CD4-positive, alpha-beta T cell treated with Interleukin-1 beta for 1 hour (primary cell): ENCODE measurements around the gene MBD6.
"Not testable (repeated sequence)": the region's sequence is repeated elsewhere in the genome, so short reads cannot be mapped to it uniquely, and the experiment has no call there.

Experiments used
- DNase-seq, 2 donors: peaks; one replicate each; pipeline ENCODE4 v3.0.0-alpha.2; 2020 to 2022

MBD6 gene

DNA sequence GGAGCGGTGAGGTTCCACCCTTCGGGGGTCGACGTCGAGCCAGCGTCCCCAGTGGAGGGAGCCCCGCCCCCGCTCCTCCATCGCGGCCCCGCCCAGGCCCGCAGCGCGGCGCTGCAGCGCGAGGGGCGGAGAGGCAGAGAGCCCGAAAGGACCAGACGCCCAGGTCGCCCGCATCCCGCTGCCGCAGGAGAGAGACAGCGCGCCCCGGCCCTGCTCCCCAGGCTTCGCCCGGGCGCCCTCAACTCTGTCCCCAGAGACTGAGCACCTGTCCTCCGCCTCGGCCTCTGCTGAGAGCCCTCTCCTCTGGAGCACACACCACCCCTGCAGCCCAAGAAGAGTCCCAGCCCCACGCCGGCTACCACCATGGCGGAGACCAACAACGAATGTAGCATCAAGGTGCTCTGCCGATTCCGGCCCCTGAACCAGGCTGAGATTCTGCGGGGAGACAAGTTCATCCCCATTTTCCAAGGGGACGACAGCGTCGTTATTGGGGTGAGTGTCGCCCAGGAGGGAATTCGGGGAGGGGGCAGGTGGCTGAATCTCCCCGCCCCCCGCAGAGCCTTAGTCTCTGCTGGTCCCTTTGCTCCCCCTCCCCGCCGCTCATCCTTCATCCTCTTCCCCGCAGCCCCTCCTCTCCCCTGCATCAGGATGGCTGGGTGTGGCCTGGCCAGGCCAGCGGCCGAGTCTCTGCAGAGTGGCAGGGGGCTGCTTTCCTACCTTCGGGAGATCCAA is 27.5 kb downstream of the MBD6 start, which contains the start of gene KIF5A:
Gene KIF5A (plus strand): TSS at position 136 of the 732 bp plus-strand sequence. CDS start 228 bp downstream, at position 364.
- DNase-seq = peak; percentile 36 to 55

DNA sequence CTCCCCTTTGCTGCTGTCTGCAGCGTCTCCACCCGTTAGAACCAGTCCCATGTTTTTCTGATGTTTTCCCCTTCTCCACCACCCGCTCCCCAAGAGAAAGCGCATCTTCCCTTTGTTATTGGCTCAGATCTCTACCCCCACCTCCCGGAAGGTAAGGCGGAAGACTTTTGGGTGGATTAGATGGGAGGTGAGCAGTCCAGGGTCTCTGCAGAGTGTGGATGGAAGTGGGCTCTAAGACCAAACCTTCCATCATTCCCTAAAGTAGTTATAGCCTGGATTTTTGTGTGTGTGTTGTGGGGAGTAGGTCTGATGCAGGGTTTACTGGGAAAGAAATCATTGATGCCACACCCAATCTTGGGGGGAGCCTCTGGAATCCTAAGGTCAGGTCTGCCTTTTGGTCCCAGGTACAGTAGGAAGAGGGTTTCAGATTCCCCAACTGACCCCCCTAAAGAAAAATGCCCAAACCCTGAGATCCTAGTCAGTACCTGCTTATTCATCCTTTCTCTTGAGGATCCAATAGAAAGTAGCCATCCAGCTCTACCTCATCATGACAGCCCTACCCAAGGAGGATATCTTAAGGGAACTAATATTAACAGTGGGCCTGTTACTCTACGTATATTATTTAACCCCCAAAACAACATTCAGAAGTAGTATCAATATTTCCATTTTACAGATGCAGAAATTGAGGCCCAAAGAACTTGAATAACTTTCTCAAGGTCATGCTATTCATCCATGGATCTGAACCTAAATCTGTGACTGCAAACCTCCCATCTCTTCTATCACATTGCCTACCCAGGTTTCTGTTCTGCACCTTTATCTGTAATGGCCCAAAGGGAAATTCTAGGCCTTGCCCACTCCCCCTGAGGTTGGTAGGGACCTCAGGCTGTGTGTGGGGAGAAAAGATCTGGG is 28.3 kb downstream of the MBD6 start:
- no peak for DNase-seq

DNA sequence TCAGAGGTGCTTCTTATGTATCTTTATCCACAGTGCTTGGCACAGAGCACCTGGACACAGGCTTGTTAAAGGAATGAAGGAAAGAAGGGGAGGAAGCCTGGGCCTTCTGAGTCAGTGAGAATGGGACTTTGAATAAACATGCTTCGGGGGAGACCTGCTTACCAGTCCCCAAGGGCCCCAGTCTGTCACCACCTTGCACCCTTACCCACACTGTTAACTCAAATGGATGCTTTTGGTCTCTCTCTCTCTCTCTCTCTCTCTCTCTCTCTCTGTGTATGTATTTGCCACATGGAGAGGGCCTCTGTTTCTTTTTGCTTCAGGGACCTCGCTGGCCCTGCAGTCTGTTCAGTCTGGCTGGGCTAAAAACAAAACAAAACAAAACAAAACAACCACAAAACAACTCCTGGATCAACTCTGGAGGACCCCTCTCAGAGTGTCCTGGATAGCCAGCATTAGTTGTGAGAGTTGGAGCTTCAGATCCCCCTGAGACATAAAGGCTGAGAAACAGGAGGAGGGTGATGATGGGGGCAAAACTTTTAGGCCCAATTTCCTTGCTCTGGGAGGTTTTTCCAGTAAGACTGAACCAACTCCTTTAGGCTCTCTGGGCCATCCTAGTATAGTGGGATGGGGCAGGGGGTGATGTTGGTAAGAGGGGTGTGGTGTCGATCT is 29.1 kb downstream of the MBD6 start:
- DNase-seq = no peak

DNA sequence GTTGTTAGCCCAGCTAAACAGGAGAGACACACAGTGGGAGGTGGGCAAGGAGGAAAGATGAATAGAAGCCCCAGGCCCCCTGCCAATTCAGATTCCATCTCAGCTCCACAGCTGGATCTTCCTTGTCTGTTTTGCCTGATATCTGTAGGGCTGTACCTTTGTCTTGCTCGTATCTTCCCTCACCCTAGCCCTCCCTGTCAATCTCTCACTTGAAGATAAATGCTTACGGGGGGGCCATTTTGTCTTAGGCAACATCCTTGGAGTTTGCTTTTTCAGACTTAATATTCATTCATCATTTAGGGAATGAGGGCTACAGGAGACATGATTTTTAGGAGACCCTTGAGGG is 29.7 kb downstream of the MBD6 start:
- DNase-seq = no peak

DNA sequence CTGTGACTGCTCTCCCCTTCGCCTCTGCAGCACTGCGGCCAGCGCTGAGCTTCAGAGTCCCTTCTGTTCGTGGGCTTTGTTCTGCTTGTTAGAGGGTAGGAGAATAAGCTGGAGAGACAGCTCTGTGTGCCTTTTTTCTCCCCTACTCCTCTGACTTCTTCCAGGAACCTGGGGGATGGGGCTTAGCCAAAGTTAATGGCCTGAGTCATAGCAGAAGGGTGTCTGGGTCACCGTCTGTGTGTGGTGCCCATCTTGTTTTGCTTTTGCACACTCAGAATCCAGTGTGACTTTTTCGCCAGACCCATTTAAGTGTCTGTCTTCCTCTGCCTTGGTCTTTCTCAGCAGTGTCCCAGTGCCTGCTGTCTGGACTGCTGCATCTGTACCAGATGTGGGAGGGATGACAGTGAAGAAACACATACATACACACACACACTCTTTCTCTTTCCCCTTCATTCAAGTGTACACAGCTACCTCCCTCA is 30.2 kb downstream of the MBD6 start:
- DNase-seq = no peak

DNA sequence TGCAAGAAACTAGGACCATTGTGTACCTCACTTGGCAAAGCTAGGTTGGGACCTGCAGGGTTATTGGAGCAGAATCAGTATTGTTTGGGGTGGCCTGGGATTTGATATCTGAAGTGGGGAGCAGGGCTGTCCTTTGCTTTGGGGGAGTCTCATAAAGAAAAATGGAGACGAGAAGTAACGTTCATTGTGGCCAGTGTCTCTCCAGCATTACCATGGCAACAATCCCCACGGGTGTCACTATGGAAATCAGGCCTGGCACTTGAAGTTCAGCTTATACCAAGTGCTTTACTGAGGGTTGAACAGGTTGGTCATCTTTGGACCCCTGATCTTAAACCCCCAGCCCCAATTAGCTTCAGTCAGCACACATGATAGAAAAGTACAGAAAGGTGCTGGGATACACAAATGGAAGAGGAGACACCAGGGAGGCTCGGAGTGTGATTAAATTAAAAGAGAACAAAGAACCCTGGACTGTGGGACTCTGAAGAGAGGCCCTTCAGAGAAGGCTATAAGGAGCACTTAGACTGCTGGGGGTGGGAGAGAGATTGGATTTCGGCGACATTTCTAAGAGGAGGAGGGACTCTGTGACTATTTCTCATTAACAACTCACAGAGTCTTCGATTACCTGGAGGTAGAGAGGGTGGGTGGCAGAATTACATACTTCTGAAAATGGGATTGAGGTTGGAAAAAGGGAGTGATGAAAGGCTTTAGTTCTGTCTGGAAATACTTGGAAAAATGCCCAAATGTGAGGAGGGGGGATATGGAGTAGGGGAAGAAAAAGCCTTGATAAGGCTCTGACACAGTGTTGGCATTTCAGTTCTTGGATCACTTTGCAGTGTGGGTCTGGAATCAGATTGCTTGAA is 30.9 kb downstream of the MBD6 start:
- DNase-seq = no peak

DNA sequence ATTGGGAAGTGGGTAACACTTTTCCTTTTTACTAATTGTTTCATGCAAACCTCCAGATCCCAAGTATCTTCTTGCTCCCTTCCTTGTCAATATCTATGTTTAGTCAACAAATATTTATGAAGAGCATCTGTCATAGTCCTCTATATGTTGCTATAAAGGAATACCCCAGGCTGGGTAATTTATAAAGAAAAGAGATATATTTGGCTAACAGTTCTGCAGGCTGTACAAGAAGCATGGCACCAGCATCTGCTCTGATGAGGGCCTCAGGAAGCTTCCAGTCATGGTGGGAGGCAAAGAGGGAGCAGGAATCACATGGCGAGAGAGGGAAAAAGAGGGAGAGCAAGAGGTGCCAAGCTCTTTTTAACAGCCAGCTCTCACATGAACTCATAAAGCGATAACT is 31.8 kb downstream of the MBD6 start:
- DNase-seq = no peak

DNA sequence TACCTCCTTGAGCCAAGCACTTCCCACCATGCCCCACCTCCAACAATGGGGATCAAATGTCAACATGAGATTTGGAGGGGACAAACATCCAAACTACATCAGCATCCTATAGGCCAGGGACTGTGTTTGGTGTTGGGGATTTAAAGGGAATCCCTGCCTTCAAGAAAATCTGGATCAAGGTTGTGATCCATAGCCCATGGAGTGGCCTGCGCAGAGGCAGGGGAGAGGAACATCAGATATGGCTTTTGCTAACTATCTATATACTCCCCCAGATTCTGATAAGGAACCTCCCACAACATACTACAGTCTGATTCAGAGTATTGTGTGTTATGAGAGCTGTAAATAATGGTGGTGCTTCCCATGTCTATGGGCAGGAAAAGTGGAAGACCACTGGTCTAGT is 32.3 kb downstream of the MBD6 start:
- DNase-seq = no peak

DNA sequence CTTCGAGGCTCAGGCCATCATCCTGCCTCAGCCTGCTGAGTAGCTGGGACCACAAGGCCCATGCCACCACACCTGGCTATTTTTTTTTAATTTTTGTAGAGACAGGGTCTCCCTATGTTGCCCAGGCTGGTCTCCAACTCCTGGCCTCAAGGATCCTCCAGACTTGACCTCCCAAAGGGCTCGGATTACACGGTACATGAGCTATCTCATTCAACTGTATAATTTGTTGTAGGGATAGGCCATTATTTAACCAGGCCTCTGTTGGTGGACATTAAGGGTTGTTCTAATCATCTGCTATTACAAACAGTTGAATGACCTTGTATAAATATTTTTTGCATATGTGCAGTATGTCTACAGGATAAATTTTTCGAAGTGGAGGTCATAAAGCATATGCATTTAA is 36.2 kb downstream of the MBD6 start:
- DNase-seq = no peak

DNA sequence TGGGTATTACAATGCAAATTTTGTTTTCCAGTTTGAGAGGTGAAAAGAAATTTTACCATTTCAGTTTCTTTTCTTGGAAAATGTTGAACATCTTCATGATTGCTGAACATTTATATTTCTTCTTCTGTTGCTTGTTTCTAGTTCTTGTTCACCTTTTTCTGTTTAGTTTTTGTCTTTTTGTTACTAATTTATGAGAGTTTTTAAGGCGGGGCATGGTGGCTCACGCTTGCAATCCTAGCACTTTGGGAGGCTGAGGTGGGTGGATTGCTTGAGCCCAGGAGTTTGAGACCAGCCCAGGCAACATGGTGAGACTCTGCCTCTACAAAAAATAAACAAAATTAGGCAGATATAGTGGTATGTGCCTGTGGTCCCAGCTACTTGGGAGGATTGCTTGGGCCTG is 37.9 kb downstream of the MBD6 start:
- DNase-seq = no peak

DNA sequence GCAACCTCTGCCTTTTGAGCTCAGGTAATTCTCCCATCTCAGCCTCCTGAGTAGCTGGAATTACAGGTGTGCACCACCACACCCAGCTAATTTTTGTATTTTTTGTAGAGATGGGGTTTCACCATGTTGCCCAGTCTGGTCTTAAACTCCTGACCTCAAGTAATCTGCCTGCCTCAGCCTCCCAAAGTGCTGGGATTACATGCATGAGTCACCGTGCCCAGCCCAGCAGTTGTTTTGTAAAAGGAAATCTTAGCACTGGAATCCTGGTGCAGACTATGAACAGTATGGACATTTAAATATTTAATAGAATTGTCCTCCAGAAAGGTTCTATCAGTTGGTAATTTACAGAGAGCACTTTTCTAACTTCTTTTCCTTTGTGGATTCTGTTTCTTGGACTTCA is 38.5 kb downstream of the MBD6 start:
- not testable (repeated sequence) for DNase-seq

DNA sequence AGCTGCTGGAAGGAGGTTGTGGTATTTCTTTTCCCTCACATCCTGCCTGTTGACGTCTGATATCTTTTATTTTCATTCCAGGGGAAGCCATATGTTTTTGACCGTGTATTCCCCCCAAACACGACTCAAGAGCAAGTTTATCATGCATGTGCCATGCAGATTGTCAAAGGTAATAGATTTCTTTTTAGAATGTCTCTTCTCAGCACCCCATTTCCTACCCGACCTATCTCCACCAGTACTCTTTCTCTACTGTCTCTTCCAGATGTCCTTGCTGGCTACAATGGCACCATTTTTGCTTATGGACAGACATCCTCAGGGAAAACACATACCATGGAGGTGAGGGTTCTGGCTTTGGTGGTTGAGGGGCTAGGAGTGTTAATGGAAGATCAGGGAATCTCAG is 40.7 kb downstream of the MBD6 start:
- no peak for DNase-seq

DNA sequence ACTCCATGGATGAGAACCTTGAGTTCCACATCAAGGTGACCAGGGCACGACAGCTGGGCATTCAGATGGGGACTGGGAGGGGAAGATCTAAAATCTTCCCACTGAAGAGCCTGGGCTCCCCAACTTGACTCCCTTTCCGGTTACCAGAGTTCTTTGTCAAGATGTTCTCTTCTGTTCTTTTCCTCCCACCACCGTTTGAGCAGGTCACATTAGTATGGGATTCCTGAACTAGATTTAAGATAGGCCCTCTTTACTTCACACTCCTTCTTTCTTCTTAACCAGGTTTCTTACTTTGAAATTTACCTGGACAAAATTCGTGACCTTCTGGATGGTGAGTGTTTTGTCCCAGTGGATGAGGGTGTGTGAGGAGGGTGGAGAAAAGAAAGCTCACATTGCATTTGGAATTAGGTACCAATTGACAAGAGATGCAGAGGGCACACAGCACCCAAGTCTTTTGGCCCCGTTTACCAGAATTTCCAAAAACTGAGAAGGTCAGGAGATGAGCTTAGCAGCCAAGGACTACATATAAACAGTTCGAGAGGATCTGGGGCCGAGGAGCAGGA is 41.6 kb downstream of the MBD6 start:
- DNase-seq = no peak

DNA sequence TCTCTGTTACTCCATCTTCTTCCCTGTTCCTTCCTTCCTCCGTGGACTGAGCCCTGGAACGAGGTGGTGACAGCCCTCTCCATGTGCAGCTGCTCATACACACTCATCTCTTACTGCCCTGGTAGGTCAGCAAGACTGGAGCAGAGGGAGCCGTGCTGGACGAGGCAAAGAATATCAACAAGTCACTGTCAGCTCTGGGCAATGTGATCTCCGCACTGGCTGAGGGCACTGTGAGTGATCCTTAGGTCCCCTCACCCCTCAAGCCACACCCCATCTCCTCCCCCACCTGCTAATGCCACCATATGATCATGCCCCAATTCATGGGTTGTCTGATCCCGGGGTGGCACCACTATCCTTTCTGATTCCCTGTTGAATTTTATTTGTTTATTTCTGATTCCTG is 46.2 kb downstream of the MBD6 start:
- no peak for DNase-seq

DNA sequence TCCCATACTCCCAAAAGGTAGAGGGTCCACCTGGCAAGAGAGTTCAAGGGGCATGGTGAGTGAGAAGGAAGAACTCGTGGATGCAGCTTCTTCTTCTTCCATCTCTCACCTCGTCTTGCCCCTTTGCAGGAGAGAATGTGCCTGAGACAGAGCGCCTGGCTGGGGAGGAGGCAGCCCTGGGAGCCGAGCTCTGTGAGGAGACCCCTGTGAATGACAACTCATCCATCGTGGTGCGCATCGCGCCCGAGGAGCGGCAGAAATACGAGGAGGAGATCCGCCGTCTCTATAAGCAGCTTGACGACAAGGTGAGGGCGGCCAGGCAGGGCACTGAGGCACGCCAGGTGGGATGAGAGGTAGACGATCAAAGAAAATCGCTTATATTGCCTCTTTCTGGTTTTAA is 47.2 kb downstream of the MBD6 start:
- DNase-seq = no peak

DNA sequence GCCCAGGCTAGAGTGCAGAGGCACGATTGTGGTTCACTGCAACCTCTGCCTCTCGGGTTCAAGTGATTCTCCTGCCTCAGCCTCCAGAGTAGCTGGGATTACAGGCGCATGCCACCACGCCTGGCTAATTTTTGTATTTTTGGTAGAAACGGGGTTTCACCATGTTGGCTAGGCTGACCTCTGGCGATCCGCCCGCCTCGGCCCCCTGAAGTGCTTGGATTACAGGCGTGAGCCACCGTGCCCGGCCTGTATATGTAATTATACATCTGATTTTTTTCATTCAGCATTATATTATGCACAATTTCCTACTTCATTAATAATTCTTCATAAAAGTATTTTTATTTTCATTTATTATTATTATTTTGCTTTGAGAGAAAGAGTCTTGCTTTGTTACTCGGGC is 47.8 kb downstream of the MBD6 start:
- not testable (repeated sequence) for DNase-seq

DNA sequence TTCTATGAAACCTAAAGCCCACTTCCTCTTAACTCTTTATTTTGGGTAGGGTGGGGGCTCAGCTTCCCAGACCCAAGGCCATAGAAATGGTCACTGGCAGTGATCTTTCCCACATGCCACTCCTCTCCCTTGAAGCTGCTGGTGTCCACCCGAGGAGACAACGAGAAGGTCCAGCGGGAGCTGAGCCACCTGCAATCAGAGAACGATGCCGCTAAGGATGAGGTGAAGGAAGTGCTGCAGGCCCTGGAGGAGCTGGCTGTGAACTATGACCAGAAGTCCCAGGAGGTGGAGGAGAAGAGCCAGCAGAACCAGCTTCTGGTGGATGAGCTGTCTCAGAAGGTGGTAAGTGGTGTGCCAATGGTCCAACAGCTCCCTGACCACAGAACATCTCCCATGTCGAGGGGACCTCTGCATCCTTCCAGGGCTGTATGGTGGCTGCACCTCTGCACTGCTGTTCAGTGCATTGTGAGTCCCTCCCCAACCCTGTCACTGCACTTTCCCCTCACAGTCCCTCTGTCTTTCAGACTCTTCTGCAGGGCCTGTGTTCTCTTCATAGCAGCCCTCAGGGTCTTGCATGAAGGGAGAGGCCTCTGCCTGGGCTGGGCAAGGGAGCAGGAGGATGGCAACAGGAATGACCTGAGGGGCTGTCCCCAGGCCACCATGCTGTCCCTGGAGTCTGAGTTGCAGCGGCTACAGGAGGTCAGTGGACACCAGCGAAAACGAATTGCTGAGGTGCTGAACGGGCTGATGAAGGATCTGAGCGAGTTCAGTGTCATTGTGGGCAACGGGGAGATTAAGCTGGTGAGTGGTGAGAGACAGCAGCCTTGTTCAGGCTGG is 49.5 kb downstream of the MBD6 start:
- no peak for DNase-seq

DNA sequence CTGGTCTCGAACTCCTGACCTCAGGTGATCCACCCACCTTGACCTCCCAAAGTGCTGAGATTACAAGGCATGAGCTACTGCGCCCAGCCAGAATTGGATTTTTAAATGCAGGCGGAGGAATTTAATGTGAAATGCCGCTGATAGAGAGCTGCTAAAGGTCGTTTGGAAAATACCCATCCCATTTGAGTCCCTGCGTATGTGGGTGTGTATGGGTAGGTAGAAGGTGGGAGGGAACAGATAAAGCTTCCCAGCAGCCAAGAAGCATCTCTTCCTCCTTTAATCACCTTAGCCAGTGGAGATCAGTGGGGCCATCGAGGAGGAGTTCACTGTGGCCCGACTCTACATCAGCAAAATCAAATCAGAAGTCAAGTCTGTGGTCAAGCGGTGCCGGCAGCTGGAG is 52.2 kb downstream of the MBD6 start:
- DNase-seq = no peak

DNA sequence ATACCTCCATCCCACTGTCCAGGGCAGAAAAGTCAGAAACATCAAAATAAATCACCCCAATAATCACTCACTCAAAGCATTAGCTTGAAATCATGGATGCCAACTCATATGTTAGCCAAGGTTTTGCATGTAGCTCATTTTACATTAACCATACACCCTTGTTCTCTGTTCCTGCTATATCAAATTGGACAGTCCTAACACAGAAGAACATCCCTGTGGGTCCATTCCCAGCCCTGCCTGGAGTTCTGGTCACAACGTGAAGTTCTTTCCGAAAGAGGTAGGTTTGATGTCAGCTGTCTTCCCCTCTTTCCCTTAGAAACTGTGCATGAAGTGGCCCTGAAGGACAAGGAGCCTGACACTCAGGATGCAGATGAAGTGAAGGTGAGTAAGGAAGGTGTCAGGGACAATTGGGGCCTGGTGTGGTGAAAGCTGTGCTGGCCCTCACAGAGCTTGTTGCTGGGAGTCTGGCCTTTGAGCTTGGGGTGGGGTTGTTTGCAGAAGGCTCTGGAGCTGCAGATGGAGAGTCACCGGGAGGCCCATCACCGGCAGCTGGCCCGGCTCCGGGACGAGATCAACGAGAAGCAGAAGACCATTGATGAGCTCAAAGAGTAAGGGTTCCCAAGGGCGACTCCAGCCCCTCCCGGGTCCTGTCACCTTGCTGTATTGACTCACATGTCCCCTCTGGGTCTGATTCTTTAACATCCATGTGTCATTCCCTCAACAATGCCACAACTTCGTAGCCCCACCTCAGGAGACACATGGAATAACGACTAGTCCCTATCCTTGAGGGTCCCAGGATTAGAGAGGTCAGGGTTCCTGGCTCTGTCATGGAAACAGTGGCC is 53.4 kb downstream of the MBD6 start:
- DNase-seq = no peak

DNA sequence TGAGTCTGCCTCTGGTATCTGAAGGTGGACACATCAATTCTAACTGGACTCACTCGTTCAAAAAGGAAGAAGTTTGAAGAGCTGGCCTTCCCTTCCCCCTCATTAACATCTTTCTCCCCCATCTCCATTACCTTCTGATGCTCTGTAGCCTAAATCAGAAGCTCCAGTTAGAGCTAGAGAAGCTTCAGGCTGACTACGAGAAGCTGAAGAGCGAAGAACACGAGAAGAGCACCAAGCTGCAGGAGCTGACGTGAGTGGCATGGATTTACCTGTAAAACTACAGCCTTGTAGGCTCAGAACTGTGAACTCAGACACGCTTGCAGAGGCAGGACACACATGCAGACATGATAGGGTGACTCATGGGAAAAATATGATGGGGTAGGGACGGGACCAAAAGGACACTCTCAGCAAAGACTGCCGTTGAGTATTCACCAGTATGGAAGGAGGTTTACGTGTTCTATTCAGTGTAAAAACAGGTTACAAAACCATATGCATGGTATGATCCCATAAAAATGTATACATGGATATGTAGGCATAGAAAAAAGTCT is 54.1 kb downstream of the MBD6 start:
- DNase-seq = no peak
